ENCODE results near the gene SMC1A.
"Not testable (repeated sequence)": the region's sequence is repeated elsewhere in the genome, so short reads cannot be mapped to it uniquely, and the experiment has no call there.

SMC1A gene

GRCh38 chrX:53366454-53366853 lies 56.0 kb downstream of the SMC1A start:
- H3K9ac ChIP-seq (ENCODE audit: low read length); H3K4me1 ChIP-seq (ENCODE audit: control insufficient read depth, insufficient read depth, low read length); H3K9me3 ChIP-seq (ENCODE audit: control insufficient read depth, low read length); H3K4me3 ChIP-seq (ENCODE audit: low read length); H3K27me3 ChIP-seq (ENCODE audit: control insufficient read depth, insufficient read depth, low read length); H3K36me3 ChIP-seq (ENCODE audit: control insufficient read depth, insufficient read depth, low read length): not testable (repeated sequence)

- Histone ChIP-seq H3K4me1 (ENCODE audit: control insufficient read depth, insufficient read depth, low read length) (no peaks in the 10 kb centered on the region), H3K36me3 (ENCODE audit: control insufficient read depth, insufficient read depth, low read length) (no peaks in the 10 kb centered on the region), H3K4me3 (ENCODE audit: low read length) (no peak overlapping the region), H3K9ac (ENCODE audit: low read length) (no peak overlapping the region), H3K9me3 (ENCODE audit: control insufficient read depth, low read length) (no peaks in the 10 kb centered on the region), H3K27me3 (ENCODE audit: control insufficient read depth, insufficient read depth, low read length) (no peaks in the 10 kb centered on the region)
Observed at GRCh38 chrX:53362449-53362848, 60.0 kb downstream of the SMC1A start.

- no peak overlapping the region for H3K4me3 ChIP-seq (ENCODE audit: low read length)
- H3K9me3 ChIP-seq (ENCODE audit: control insufficient read depth, low read length): no peaks in the 10 kb centered on the region
Observed at GRCh38 chrX:53357799-53358530, 64.5 kb downstream of the SMC1A start.

GRCh38 chrX:53356186-53356585 lies 66.3 kb downstream of the SMC1A start:
- Histone ChIP-seq H3K36me3 (ENCODE audit: control insufficient read depth, insufficient read depth, low read length) (no peaks in the 10 kb centered on the region), H3K27me3 (ENCODE audit: control insufficient read depth, insufficient read depth, low read length) (no peaks in the 10 kb centered on the region), H3K9me3 (ENCODE audit: control insufficient read depth, low read length) (no peaks in the 10 kb centered on the region), H3K4me3 (ENCODE audit: low read length) (no peak overlapping the region), H3K9ac (ENCODE audit: low read length) (no peak overlapping the region), H3K4me1 (ENCODE audit: control insufficient read depth, insufficient read depth, low read length) (no peaks in the 10 kb centered on the region)

More at GRCh38 chrX:53357799-53358530, 64.5 kb downstream of the SMC1A start:
- Histone ChIP-seq H3K9ac (ENCODE audit: low read length) (no peak overlapping the region), H3K4me1 (ENCODE audit: control insufficient read depth, insufficient read depth, low read length) (no peaks in the 10 kb centered on the region), H3K36me3 (ENCODE audit: control insufficient read depth, insufficient read depth, low read length) (no peaks in the 10 kb centered on the region), H3K27me3 (ENCODE audit: control insufficient read depth, insufficient read depth, low read length) (no peaks in the 10 kb centered on the region)

GRCh38 chrX:53354669-53355068 lies 67.8 kb downstream of the SMC1A start:
- H3K36me3 ChIP-seq (ENCODE audit: control insufficient read depth, insufficient read depth, low read length): no peaks in the 10 kb centered on the region
- H3K9me3 ChIP-seq (ENCODE audit: control insufficient read depth, low read length): no peaks in the 10 kb centered on the region
- H3K27me3 ChIP-seq (ENCODE audit: control insufficient read depth, insufficient read depth, low read length): no peaks in the 10 kb centered on the region
- no peak overlapping the region for H3K4me3 ChIP-seq (ENCODE audit: low read length)
- no peak overlapping the region for H3K9ac ChIP-seq (ENCODE audit: low read length)
- no peaks in the 10 kb centered on the region for H3K4me1 ChIP-seq (ENCODE audit: control insufficient read depth, insufficient read depth, low read length)

- H3K27me3 ChIP-seq (ENCODE audit: control insufficient read depth, insufficient read depth, low read length): no peaks in the 10 kb centered on the region
- no peaks in the 10 kb centered on the region for H3K36me3 ChIP-seq (ENCODE audit: control insufficient read depth, insufficient read depth, low read length)
- no peaks in the 10 kb centered on the region for H3K4me1 ChIP-seq (ENCODE audit: control insufficient read depth, insufficient read depth, low read length)
- no peak overlapping the region for H3K9ac ChIP-seq (ENCODE audit: low read length)
- no peak overlapping the region for H3K4me3 ChIP-seq (ENCODE audit: low read length)
- H3K9me3 ChIP-seq (ENCODE audit: control insufficient read depth, low read length): no peaks in the 10 kb centered on the region
Observed at GRCh38 chrX:53347948-53348347, 74.5 kb downstream of the SMC1A start.

- Histone ChIP-seq H3K4me3 (ENCODE audit: low read length) (no peak overlapping the region), H3K27me3 (ENCODE audit: control insufficient read depth, insufficient read depth, low read length) (no peaks in the 10 kb centered on the region), H3K4me1 (ENCODE audit: control insufficient read depth, insufficient read depth, low read length) (no peaks in the 10 kb centered on the region), H3K9me3 (ENCODE audit: control insufficient read depth, low read length) (no peaks in the 10 kb centered on the region), H3K9ac (ENCODE audit: low read length) (no peak overlapping the region), H3K36me3 (ENCODE audit: control insufficient read depth, insufficient read depth, low read length) (no peaks in the 10 kb centered on the region)
Observed at GRCh38 chrX:53340852-53341645, 81.4 kb downstream of the SMC1A start.

- H3K9me3 ChIP-seq (ENCODE audit: control insufficient read depth, low read length): no peaks in the 10 kb centered on the region
- H3K4me3 ChIP-seq (ENCODE audit: low read length): no peak overlapping the region
- H3K9ac ChIP-seq (ENCODE audit: low read length): no peak overlapping the region
Observed at GRCh38 chrX:53337101-53337500, 85.4 kb downstream of the SMC1A start.

GRCh38 chrX:53333853-53334252 lies 88.6 kb downstream of the SMC1A start:
- H3K4me1 ChIP-seq (ENCODE audit: control insufficient read depth, insufficient read depth, low read length): no peaks in the 10 kb centered on the region
- H3K4me3 ChIP-seq (ENCODE audit: low read length): no peak overlapping the region
- H3K9ac ChIP-seq (ENCODE audit: low read length): no peak overlapping the region
- no peaks in the 10 kb centered on the region for H3K36me3 ChIP-seq (ENCODE audit: control insufficient read depth, insufficient read depth, low read length)
- H3K27me3 ChIP-seq (ENCODE audit: control insufficient read depth, insufficient read depth, low read length): no peaks in the 10 kb centered on the region
- no peaks in the 10 kb centered on the region for H3K9me3 ChIP-seq (ENCODE audit: control insufficient read depth, low read length)

More at GRCh38 chrX:53337101-53337500, 85.4 kb downstream of the SMC1A start:
- Histone ChIP-seq H3K4me1 (ENCODE audit: control insufficient read depth, insufficient read depth, low read length) (no peaks in the 10 kb centered on the region), H3K27me3 (ENCODE audit: control insufficient read depth, insufficient read depth, low read length) (no peaks in the 10 kb centered on the region), H3K36me3 (ENCODE audit: control insufficient read depth, insufficient read depth, low read length) (no peaks in the 10 kb centered on the region)

- Histone ChIP-seq H3K9me3 (ENCODE audit: control insufficient read depth, low read length) (no peaks in the 10 kb centered on the region), H3K4me3 (ENCODE audit: low read length) (no peak overlapping the region), H3K27me3 (ENCODE audit: control insufficient read depth, insufficient read depth, low read length) (no peaks in the 10 kb centered on the region), H3K9ac (ENCODE audit: low read length) (no peak overlapping the region), H3K4me1 (ENCODE audit: control insufficient read depth, insufficient read depth, low read length) (no peaks in the 10 kb centered on the region), H3K36me3 (ENCODE audit: control insufficient read depth, insufficient read depth, low read length) (no peaks in the 10 kb centered on the region)
Observed at GRCh38 chrX:53332204-53332603, 90.2 kb downstream of the SMC1A start.

GRCh38 chrX:53330331-53330730 lies 92.1 kb downstream of the SMC1A start:
- H3K4me3 ChIP-seq (ENCODE audit: low read length): no peak overlapping the region
- H3K9ac ChIP-seq (ENCODE audit: low read length): no peak overlapping the region
- no peaks in the 10 kb centered on the region for H3K4me1 ChIP-seq (ENCODE audit: control insufficient read depth, insufficient read depth, low read length)
- peaks cover 11% of the 10 kb centered on the region for H3K27me3 ChIP-seq (ENCODE audit: control insufficient read depth, insufficient read depth, low read length)
- no peaks in the 10 kb centered on the region for H3K36me3 ChIP-seq (ENCODE audit: control insufficient read depth, insufficient read depth, low read length)
- H3K9me3 ChIP-seq (ENCODE audit: control insufficient read depth, low read length): no peaks in the 10 kb centered on the region

- Histone ChIP-seq H3K4me3 (ENCODE audit: low read length) (no peak overlapping the region), H3K9ac (ENCODE audit: low read length) (no peak overlapping the region), H3K36me3 (ENCODE audit: control insufficient read depth, insufficient read depth, low read length) (no peaks in the 10 kb centered on the region), H3K4me1 (ENCODE audit: control insufficient read depth, insufficient read depth, low read length) (no peaks in the 10 kb centered on the region), H3K27me3 (ENCODE audit: control insufficient read depth, insufficient read depth, low read length) (peaks cover 33% of the 10 kb centered on the region), H3K9me3 (ENCODE audit: control insufficient read depth, low read length) (no peaks in the 10 kb centered on the region)
Observed at GRCh38 chrX:53324803-53325202, 97.7 kb downstream of the SMC1A start.
